Measurements from ENCODE around the gene CBFA2T3.

The CBFA2T3 gene

DNA sequence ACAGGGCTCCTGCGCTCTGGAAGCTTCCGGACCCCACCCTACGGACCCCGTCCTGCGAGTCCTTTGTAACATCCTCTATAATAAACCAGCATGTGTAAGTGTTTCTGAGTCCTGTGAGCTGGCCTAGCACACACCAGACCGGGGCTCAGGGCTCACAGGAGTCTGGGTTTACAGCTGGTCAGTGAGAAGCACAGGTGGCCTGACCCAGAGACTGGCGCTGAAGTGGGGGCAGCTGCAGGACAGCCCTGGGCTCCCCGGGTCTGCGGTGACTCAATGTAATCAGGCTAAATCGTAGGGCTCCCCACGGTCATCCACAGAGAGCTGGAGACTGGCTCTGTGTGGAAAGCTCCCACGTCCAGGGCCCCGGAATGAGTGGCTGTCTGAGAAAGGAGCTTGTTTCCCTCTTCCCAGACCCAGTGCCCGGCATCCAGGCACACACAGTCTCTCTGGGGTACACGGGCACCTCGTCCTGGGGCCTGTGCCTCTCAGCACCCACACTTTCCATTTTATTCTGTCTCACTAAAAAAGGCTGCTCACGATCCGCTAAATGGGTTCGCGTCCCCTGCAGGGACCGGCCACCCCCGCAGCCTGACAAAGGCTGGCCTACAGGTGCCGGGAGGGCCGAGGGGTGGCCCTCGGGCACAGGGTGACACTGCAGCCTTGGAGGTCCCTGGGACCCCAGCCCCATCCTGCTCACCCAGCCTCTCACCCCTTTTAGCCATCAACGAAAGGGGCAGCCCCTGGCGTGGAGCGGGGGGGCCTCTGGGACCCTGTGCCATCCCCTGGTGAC lies 18.9 kb upstream of the CBFA2T3 start:
- no peak for DNase-seq (ENCODE audit: low read depth)

DNA sequence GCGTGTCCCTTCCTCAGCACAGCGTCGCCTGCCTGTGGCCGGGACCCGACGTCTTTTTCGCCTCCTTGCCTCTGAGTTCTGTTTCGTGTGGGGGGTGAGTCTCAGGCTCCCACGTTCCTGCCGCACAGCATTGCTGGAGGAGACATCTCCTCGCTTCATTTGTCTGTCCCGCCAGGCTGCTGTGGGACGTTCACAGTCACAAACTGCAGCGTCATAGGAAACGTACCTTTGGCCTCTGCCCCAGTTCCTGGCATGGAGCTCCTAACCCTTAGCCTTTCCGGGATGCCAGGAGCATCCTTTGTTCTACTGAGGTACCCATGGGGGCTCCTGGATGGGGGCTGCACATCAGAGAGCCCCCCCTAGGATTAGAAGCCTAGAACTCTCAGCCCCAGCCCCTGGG lies 18.2 kb upstream of the CBFA2T3 start:
- no peak for DNase-seq (ENCODE audit: low read depth)

DNA sequence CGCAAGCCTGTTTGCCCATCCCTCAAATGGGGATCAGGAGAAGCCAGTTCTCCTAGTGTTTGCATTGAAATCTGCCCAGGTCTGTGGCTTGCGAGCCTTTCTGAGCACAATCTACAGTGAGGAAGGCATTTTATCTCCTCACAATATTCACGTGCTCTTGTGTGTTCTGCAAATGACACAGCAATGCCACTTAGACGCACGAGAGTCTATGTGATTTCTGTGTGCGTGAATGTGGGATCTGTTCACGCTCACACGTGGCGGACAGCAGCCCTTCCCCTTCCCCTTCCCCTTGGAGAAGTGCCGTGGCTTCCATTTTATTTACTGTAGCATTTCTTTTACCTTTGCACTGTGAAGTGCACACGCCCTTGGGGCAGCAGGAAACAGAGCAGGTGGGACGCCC lies 17.7 kb upstream of the CBFA2T3 start:
- DNase-seq (ENCODE audit: low read depth) = no peak

- no peak for DNase-seq (ENCODE audit: low read depth)
These were observed 17.1 kb upstream of the CBFA2T3 start for GRCh38 chr16:88993946-88994600.

GRCh38 chr16:88993166-88993761 lies 16.3 kb upstream of the CBFA2T3 start:
- no peak for DNase-seq (ENCODE audit: low read depth)

- no peak for DNase-seq (ENCODE audit: low read depth)
These were observed 15.6 kb upstream of the CBFA2T3 start for GRCh38 chr16:88992351-88993165.

GRCh38 chr16:88991813-88992350 lies 14.9 kb upstream of the CBFA2T3 start:
- DNase-seq (ENCODE audit: low read depth) = no peak

DNA sequence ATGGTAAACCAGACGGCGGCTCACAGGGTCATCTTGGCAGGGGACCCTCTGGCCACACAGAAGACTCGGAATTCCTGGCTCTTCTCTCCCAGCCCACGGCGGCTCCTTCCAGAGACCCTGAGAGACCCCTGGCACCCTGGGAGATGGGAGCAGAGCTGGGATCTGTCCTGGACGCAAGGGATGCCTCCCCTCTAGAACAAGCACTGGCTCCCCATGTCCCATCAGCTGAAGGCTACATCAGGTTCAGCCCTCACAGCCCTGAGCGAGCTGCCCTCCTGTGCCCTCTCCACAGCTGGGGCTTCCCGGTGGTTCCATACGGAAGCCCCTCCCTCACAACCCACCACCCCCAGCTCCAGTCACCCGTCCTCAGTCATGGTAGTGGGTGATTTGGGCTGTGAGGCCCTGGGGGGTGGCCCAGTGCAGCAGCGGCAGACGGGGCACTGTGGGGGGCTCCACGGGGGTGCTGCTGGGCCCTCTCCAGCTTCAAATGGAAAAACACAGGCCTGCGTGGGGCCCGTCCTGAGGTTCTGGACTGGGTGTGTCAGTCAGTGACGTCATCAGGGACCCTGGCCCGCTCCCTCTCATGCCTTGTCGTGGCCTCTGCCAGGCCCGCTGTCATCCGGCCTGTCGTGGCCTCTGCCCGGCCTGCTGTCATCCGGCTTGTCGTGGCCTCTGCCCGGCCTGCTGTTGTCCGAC lies 13.0 kb upstream of the CBFA2T3 start:
- DNase-seq (ENCODE audit: low read depth) = no peak

DNA sequence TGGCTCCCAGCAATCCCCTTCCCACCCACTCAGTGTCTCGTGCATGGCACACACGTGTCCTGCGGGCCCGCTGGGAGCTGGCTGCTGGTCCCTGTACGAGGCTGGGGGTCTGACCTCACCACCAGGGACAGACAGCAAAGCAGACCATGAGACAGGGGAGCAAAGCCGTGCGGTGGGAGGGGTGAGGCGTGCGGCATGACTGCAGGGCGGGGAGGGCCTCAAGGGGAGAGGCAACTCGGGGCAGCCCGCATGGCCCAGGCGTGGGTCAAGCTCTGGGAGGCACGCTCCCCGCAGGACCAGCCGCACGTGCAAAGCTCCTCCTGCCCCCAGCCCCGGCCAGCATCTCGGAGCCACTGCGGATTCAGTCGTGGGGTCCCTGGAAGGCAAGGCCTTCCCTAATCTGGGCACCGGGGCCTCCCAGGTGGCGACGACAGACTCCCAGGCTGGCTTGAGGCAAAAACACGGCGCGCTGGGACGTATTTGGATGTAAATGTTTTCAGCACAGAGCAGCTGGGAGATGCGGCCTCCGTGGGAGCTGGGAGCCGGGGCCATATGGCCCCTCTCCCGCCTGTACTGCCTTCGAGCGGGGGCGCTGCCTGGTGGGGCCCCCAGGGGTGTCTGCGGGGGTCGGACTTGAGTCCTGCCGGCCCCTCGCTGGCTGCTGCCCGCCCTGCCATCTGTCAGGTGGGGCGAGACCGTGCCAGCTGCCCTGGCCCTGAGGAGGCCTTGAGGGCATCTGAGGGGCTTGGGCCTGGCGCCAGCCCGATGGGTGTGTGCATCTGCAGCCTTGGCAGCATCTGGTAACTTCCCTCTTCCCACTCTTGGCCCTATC lies 12.2 kb upstream of the CBFA2T3 start:
- DNase-seq (ENCODE audit: low read depth) = no peak

GRCh38 chr16:88985521-88985920 lies 8.5 kb upstream of the CBFA2T3 start:
- DNase-seq (ENCODE audit: low read depth) = no peak

DNA sequence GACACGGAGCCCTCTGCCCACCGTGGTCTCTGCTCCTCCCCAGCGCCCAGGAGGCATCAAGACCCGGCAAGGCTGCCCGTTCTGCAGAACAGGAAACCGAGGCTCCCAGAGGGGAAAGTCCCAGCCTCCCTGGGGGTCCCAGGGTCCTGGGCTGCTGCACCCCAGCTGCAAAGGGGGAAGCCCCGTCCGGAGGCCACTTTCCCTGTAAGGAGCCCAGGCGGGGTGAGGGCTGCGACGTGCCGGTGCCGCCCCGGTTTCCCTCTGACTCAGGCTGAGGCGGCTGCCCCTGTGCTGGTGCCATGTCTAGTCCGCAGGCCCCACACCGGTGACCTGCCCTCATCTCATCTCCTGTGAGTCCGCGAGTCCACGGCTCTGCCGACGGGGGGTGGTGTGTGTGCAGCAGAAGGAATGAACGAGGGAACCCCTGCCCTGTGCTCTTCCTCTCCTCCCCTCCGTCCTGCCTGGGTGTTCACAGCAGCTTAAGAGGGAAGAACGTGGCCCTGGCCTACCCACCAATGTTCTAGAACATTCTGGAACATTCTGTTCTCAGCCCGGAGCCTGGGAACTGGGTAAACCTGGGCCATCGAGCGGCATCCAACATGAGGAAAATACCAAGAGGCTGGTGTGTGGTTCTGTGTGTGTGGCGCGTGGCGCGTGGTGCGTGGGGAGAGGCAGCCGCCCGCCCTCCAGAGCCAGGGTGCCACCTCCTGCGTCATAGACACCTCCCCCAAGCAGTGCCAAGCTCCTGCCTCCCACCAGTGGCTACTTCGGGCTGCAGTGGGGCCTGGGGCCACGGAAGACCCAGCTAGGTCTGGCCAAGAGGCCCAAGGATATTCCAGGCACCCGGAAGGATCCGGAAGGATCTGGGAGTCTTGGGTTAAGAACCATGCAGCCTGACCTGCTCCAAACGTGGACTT lies 7.0 kb upstream of the CBFA2T3 start:
- DNase-seq (ENCODE audit: low read depth) = no peak

GRCh38 chr16:88983165-88983564 lies 6.2 kb upstream of the CBFA2T3 start:
- DNase-seq (ENCODE audit: low read depth) = no peak

- no peak for DNase-seq (ENCODE audit: low read depth)
These were observed 5.5 kb upstream of the CBFA2T3 start for GRCh38 chr16:88982286-88983084.

DNA sequence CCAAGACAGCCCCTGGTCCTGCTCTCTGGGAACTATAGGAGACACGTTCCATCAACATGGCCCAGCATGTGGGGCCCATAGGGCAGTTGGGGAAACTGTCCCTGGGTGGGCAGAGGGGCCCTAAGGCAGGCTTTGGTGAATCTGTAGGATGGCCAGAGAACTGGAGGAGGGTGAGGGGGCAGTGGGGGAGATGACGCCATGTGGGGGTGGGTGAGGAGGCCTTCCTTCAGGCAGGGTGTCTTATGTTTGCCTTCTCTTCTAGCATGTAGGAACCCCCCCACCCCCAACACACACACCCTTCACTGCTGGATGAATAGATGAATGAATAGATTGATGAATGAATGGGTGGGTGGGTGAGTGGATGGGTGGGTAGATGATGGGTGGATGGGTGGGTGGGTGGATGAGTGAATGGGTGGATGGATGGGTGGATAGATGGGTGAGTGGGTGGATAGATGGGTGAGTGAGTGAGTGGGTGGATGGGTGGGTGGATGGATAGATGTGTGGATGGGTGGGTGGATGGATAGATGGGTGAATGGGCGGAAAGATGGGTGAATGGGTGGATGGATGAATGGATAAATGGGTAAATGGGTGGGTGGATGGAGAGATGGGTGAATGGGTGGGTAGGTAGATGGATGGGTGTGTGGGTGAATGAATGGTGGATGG lies 2.5 kb upstream of the CBFA2T3 start:
- DNase-seq (ENCODE audit: low read depth) = no peak

DNA sequence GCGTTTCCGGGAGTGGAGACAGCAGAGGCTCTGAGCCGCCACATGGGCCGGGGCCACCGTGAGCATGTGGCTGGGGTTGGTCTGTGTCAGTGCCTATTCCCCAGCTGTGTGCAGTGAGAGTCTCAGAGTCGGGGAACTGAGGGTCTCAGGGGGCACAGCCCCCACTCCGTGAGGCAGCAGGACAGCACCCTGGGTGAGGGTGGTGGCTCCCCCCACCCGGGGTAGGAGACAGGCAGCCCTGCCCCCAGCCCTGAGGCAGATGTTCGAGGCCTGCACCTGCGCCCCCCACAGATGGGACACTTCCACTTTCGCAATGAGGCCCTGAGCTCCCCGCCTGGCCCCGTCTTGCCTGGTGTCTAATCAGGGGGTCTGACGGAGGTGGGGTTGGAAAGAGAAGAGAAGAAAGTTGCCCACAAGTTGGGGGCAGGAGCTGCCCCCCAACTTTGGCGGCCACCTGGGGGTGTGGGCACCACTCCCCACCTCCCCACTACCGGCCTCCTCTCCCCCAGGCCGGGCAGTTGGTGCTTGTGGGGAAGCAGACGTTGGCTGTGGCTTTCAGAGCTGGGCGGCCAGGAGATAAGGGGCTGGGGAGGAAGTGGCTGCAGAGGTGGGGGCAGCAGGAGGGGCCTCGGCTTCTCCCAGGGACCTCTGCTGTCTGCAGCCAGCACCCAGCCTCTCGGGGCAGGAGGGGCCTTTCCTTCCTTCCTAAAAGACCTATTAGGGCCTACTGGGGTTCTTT lies 1.8 kb upstream of the CBFA2T3 start:
- no peak for DNase-seq (ENCODE audit: low read depth)

- DNase-seq (ENCODE audit: low read depth) = no peak
These were observed 1.0 kb upstream of the CBFA2T3 start for GRCh38 chr16:88977812-88978607.
